Embryonic facial prominence (tissue), 1 donor: ENCODE measurements around the gene IDH1.
A peak's percentile ranks its signal among the peaks of the same experiment; 100 is the strongest.
"Not testable (repeated sequence)": the region's sequence is repeated elsewhere in the genome, so short reads cannot be mapped to it uniquely, and the experiment has no call there.

ENCODE experiments used
- DNase-seq: peaks from one replicate; pipeline ENCODE4 v3.0.0-alpha.2; 2016; ENCODE audit errors: extremely low spot score

Gene IDH1

DNA sequence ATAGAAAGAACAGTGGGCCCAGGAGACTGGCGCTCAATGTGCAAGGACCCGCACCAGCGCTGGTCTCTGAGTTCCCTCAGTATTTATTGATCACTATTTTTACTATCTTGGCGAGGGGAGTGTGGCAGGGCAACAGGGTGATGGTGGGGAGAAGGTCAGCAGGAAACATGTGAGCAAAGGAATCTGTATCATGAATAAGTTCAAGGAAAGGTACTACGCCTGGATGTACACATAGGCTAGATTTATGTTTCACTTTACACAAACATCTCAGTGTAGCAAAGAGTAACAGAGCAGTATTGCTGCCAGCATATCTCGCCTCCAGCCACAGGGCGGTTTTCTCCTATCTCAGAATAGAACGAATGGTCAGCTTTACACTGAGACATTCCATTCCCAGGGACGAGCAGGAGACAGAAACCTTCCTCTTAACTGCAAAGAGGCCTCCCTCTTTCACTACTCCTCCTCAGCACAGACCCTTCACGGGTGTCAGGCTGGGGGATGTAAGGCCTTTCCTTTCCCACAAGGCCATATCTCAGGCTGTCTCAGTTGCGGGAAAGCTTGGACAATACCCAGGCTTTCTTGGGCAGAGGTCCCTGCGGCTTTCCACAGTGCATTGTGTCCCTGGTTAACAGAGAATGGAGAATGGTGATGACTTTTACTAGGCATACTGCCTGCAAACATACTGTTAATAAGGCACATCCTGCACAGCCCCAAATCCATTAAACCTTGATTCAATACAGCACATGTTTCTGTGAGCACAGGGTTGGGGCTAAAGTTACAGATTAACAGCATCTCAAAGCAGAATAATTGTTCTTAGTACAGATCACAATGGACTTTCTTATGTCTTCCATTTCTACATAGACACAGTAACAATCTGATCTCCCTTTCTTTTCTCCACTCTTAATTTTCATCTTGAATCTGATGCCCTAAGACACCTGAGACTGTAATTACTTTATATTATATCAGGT, 2.3 kb upstream of the IDH1 start:
- not testable (repeated sequence) for DNase-seq

DNA sequence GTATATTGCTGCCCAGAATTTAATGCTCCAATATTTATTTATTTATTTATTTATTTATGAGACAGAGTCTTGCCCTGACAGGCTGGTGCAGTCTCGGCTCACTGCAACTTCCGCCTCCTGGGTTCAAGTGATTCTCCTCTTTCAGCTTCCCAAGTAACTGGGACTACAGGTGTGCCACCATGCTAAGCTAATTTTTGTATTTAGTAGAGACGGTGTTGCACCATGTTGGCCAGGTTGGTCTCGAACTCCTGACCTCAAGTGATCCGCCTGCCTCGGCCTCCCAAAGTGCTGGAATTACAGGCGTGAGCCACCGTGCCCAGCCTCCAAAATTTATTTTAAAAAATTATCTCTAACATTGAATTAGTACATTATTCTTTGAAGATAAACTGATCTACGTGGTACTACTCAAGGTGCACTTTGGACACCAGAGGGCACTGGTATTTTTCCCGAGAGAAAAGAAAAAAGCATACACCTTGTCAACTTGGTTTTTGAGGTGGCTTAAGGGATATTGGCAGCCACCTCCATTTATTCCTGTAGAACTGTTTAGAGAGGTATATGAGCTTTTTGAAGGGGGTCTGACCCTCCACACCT, 1.4 kb upstream of the IDH1 start:
- DNase-seq, result no peak

DNA sequence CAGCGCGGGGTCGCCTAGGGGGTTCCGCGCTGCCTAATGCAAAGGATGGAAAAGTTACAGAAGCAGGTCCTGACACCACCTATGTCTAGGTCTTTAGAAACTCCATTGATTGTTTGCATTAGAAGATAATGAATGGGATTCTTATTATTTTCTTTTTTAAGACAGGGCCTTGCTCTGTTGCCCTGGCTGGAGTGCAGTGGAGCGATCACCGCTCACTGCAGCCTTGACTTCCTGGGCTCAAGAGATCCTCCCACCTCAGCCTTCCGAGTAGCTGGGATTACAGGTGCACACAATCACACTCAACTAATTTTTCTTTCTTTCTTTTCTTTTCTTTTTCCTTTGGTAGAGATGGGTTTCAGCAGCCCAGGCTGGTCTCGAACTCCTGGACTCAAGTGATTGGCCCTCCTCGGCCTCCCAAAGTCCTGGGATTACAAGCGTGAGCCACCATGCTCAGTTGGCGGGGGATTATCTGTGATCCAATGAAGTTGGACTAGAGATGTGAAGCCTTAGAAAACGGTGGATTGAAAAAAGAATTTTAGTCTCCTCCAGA, 761 bp upstream of the IDH1 start:
- DNase-seq, result no peak

DNA sequence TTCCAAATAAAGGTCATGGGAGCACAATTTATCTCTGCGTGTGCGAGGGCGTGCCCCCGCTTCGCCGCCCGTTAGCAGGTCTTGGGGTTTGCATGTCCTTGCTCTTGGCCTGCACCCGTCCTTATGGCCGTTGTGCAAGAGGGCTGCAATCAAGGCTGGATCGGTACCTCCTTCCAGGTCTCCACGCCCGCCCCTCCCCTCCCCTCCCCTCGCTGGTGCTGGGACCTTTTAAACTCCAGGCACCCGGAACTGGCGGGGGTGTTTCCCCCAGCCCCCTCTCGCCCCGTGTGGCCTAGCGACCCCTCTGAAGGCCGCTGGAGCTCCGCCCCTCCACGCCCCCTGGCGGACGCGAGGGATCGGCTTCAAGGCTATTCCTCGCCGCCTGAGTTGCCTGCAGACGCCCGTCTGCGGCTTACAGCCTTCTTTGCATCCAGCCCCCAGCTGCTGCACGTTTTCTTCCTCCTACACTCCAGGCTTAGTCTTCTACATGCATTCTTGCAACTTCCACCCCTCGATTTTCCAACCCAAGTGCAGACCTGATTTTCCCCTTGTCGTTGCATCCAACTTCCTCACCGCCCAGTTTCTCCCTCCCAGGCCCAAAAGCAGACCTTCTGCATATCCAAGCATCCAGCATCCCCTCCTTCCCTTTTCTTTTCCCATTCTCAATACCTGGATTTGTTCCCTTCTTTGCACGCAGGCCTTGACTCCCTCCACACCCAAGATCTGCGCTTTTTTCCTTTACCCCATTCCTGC, 577 bp downstream of the IDH1 start:
- peak; percentile 46 for DNase-seq

DNA sequence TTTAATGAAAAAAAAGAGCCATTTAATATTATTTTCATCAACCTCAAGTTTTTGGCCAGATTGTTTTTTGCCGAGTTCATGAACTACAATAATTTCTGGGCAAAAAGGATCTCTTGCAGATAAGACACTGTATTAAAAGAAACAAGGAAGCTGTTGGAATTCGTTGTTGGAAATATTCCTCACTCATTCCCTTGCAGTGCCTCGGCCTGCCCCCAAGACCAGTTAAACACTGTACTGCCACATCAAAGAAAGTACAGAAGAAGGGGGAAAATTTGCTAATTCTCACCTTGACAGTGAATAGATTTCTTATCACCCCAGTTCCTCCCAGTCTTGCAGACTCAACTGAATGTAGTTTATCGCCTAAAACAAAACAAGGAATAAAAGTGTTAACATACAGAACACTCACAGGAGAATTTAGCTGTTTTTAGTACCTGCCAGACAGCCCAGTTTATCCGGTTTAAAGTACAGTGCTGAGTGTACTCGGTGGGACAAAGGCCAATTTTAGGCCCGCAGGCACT, 1.2 kb downstream of the IDH1 start:
- no peak for DNase-seq

DNA sequence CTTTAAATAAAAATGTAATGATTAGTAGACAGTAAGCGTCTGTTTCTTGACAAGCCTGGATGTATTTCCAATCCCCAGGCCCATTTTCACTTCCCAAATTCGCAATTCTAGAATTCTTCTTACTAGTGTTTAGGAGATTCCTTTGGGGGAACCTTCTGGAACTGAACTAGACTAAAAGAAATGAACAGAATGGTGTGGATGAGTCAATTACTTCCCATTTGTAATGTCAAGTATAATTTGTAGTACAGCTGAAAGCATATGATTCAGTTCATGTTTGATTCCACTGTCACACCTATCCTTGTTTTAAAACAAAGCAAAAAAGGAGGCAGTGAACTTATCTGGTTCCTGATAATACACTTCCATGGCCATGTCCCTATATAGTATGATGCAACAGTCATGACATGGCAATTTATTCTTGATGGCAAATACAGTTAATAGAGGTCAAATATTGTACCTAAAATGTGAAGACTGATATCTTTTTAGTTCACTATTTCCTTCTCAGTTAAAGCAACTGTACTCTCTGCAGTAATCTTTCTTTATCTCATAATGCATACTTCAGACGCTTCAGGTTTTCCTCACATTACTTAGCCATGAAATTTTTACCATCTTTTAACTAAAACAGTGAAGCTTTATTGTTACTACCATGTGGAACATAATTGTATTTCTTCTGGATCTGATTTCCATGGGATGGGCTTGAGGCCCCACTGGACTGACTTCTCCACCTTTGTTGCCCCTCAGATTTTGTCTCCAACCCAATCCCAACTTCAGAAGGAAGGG, 2.0 kb downstream of the IDH1 start:
- no peak for DNase-seq

DNA sequence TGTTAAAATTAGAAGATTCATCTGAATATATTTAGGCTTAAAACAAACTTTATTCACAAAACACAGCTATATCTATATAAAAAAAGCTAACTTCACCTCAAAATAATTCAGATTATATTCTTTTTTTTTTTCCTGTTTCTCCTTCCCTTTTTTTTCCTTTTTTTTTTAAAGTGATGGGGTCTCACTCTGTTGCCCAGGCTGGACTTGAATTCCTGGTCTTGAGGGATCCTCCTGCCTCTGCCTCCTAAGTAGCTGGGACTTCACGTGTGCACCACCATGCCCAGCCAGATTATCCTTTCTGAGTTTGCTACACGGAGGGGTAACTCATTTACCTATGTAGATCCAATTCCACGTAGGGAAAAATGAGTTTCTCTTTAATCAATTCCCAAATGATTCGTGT, 3.8 kb downstream of the IDH1 start:
- no peak for DNase-seq

DNA sequence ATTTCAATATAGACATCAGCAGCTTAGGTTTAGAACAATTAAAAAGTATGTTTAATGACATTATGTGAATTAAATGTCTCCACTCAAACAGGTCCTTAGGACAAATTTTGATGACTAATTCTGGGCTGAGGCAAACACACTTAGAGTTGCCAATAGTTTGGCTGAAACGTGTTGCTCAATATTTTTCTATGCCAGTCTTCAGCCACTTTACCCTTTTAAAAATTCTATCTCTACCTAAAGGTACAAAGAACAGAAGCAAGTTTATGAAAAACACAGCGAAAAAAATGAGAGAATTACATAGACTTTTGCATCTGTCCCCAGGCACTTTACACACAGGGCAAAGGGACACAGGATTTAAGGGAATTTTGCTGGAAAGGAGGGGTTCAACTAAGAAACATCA, 4.5 kb downstream of the IDH1 start:
- no peak for DNase-seq

DNA sequence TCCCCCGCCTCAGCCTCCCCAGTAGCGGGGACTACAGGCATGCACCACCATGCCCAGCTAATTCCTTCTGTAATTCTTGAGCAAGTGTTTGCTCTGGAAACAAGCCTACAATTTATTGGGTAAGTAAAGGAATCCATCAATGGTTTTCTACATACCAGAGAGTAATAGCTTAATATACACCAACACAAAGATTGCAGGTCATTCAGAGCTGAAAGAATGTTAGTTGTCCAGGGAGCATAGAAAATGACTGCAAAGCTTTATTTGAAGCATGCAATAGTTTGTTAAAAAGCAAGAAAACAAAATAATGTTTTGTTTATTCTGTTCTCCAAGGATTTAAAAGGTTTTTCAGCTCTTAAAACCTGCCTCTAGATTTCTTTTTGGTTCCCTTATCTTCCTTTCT, 5.6 kb downstream of the IDH1 start:
- DNase-seq, result no peak

DNA sequence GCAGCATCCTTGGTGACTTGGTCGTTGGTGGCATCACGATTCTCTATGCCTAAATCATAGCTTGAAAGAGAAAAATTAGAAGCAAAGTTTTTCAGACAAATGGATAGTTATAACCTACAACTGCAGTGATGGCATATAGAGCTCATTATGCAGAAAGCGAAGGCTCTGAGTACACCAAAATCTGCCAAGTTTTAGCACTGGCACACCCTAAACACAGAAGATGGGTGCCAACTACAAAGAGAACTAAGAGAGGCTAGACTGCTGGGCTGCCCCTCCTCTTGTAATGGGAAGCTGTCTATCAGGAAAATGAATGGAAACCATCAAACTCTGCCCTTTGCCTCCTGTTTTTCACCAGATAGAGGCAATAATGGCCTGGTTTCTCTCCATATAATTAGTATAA, 6.3 kb downstream of the IDH1 start:
- no peak for DNase-seq

DNA sequence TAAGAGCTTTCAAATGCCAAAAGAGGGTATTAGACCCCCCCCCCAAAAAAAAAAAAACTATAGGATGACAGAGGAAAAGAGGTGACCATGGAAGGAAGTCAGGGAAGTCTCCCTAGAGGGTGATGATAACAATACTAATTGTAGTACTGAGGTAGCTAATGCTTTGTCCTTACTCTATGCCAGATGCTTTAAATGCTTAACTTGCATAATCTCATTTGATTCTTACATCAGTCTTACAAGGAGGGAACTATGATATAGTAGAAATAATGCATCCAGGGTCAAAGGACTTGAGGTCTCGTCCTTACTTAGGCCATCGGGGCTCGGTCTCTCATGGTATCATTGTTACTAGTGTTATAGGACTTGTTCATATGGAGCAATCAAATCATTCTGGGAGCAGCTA, 9.1 kb downstream of the IDH1 start:
- DNase-seq, result no peak

DNA sequence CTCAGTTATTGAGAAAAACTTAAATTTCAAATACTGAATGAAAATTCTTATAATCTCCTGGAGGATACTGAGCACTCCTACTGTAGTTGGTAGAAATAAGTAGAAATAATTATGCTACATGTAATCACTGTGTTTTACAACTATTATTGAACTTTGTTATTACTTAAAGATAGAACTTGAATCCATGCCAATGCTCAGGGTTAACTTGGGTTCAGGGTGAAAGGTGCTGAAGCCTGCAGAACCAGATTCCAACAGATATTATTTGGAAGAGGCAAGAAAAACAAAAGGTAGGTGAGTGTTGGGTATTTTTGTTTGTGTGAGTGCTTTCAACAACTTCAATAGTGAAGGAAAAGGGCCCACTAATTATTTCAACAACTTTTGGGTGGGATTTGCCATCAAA, 10.4 kb downstream of the IDH1 start:
- no peak for DNase-seq

DNA sequence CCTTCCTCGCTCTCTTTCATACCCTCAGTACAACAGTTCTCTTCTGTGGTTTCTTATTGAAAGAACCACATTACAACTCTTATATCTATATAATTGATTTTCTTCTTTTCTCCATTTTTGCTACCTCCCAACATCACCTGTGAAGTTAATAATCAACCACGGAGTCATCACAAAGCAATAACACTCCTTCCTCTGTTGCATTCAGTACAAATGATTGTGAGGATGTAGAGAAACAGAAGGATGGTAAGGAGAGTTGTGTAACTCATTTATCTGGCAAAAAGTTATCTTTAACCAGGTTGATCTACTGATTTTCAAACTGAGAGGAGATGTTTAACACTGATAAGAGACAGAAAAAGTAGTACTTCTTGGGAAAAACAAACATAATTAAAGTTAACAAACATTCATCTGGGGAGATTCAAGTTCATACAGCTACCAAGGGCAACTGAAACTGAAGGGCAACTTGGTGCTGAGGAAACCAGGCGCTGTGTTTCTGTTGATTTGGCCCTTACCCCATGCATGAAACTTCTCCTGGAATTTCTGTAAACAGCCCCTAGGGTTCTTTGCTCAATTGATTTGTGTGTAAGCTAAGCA, 14.2 kb downstream of the IDH1 start:
- DNase-seq, result no peak

DNA sequence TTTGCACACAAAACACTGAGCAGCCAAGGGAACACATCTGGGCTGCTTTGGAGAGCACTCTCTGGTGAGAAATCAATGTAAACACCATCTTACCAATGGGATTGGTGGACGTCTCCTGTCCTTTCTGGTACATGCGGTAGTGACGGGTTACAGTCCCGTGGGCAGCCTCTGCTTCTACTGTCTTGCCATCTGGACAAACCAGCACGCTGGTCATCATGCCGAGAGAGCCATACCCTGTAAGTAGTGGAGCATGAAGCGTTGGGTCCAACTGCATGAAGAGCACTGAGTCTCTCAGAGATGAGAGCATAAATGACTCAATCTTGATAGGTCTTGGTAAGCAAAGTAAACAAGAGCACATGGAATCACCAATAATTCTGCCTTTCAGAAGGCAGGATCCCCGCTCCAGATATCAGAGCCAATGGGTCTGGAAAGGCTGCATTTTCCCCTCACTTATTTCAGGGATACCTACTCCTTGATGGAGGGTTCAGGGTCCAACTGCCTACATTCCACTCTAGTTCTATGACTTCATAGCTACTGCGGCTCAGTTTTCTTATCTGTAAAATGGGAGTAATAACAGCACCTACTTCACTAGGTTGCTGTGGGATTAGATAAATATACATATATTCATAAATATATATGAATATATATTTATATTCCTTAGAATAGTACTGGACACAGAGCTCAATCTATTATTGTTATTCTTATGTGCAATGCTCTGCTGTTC, 14.9 kb downstream of the IDH1 start:
- no peak for DNase-seq

DNA sequence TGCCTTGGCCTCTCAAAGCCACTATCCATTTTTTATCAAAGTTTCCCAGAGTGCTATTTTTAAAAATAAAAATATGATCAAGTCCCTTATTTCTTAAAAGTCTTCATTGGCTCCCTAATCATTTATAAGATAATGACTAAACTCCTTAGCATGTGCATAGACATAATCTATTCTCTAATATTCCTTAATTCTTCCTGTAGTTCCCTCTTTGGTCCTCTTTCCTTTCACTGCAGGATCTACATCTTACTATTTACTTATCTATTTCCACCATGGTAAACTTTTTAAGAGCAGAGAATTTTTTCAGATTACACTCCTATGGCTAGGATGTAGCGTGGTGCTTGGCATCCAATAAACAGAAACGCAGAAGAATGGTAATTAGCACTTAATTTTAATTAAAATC, 19.0 kb downstream of the IDH1 start:
- DNase-seq, result no peak

DNA sequence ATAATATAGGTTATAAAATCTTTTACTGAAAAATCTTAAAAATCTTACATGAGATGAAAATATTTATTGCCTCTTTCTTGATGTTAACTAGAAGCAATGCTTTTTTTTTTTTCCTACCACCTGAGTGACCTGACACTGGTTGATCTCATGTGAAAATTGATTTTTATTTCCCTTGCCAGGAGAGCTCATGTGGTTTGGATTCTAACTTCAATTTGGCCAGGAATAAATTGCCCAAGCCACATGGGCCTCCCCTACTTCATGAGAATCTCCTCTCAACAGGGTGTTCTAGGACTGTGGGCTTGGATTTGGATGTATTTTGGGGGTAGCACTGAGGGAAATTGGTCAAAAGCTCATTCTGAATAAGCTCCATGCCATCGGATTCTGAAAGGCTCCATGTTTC, 20.1 kb downstream of the IDH1 start:
- DNase-seq, result no peak

DNA sequence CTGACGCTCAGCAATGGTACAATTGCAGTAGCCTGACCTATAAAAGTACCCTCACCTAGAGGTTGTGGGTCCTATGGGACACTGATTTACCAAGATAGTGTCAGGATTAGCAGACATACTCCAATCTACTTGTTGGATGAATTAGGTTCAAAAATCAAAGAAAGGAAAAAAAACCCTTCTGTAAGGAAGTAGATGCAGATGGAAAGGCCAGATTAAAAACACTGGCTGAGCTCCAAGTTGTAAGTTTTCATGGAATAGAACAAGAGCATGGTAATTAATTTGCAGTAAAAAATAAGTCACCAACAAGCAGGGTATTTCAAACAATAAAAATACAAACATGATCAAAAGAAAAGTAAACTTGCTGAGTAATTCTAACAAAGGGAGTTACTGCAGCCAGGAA, 26.4 kb downstream of the IDH1 start:
- DNase-seq, result no peak

DNA sequence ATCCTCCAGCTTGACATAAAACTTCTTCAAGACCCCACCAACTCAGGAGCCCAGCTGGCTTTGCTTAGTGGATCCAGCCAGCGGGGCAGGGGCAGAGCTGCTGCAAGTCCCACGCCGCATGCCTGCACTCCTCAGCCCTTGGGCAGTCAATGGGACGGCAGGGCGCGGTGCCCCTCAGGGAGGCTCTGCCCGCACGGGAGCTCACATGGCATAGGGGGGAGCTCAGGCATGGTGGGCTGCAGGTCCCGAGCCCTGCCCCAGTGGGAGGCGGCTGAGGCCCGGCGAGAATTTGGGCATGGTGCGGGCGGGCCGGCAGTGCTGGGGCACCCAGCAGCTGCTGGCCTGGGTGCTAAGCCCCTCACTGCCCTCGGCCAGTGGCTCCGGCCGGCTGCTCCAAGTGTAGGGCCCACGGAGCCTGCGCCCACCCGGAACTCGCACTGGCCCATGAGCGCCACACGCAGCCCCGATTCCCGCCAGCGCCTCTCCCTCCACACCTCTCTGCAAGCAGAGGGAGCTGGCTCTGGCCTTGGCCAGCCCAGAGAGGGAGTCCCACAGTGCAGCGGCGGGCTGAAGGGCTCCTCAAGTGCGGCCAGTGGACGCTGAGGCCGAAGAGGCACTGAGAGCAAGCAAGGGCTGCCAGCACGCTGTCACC, 27.2 kb downstream of the IDH1 start:
- no peak for DNase-seq

DNA sequence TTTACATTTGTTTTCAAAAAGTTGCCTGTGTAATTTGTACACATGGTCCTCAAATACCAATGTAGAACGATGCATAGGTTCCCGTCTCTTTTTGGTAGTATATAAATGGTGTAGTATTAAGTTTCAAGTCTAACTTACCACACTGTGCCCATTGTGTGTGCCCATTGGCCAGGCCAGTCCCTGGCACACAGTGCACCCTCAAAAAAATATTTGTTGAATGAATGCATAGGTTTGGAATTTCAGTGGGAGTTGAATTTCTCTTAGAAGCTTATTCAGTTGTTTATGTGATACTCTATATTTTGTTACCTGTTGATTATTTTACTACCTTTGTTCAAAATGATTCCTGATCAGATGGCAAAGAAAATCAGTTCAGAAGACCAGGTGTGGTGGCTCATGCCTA, 30.1 kb downstream of the IDH1 start:
- DNase-seq, result no peak

DNA sequence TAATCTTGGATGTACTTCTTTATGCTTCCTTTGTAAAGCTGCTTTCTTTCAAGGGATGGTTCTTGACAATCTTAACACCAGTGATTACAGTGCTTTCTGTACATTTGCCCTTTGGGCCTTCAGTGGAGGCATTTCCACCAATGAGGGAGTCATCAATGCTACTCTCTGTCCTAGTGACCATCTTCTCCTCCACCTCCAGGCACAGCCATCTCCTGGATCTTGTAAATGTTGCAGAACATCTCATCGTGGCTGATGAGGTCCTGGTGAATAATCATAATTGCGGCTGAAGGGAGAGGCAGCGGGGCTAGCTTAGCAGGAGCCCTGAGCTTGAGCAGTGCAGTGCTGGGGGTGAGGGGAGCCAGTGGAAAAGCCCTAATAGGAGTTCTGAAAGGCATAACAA, 32.5 kb downstream of the IDH1 start:
- DNase-seq, result no peak
